GM19099 (cell line): ENCODE measurements around the gene TMC8.

Source experiments
- POLR2A ChIP-seq: IDR thresholded peaks from 3 replicates; pipeline ENCODE4 v1.6.1; 2011; ENCODE audit warnings: low read depth; ENCODE audit not compliant: insufficient read length; ENCODE audit errors: extremely low read depth

Gene TMC8

DNA sequence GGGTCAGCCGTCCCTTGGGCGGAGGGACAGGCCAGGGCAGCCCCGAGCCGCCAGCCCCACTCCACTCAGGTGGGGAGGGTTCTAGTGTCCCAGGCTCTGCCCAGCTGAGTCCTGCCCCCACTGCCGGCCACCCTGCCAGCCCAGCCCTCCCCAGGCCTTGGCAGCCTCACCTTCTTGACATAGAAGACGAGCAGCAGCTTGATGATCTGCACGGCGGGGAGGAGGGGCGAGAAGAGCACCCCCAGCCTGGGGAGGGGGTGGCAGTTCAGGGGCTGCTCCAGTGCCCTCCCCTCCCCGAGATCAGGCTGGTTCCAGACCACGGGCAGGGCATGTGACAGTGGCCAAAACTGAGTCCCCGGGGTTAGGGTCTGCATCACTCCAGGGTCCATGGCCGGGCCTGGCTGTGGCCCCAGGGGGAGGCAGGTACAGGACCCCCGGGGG lies 11.8 kb upstream of the TMC8 start:
- no peak for TF ChIP-seq POLR2A

DNA sequence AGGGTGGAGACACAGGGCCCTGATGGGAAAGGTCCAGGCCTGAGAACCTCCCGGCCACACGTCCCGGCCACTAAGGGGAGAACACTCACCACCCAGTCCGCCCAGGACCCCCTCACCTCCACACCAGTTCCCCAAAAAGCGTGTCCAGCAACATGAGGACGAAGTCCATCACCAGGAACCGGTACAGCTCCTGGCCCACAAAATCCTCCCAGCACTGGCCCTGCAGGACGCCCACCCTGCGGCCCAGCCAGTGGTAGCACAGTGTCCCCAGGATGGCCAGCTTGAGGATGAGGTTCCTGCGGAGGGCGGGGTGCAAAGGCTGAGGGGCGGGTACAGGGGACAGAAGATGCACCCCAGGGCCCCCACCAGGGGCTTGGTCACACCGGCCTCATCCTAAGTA lies 10.0 kb upstream of the TMC8 start:
- no peak for TF ChIP-seq POLR2A

DNA sequence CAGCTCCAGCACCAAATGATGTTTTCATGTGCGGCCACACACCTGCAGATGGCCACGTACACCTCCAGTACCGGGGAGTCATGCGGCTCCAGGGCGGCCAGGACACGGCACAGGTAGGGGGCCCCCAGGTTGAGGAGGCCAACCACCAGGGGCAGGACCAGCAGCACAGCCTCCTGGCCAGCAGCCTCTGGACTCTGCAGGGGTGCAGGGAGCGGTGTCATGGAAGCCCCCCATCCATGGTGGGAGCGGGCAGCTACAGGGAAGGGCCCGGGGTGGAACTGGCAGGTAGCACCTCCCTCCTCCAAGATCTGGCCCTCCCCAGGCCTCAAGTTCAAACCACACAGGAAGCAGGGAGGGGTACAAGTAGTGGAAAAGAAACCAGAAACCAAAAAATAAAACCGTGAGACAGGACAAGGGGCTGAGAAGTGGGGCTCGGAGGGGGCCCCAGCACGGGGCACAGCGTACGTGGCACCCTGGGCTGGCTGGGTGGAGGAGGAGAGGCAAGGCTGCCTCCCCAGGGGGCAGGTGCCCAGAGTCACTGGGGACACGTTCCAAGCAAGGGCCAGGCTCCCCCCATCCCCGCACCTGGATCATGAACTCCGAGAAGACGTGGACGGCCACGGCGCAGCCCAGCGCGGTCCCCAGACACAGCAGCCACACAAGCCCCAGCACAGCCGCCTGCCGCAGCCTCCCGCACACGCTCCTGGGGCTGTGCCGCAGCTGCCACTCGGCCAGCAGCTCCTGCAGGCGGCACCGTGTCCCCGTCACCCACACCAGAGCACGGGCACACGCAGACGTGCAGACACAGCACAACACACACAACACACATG lies 9.4 kb upstream of the TMC8 start:
- no peak for TF ChIP-seq POLR2A

DNA sequence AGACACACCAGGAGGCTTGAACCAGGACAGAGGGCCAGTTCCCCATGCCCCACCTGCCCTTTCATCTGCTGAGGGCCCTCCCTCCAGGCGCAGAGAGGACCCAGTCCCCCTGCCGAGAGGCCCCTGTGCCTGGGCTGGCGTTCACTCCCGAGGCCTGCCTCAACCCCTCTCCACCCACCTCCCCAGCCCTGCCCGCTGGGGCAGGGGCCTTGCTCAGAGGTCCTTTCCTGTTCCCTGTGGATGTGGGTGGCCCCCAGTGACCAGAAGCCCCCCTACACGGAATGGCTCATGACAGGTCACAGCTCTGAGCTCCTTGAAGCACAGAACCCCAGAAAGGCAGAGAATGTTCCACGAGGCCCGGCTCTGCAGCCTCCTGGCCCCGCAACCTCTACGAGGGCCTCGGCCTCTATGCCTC lies 8.8 kb upstream of the TMC8 start:
- TF ChIP-seq POLR2A, result no peak

DNA sequence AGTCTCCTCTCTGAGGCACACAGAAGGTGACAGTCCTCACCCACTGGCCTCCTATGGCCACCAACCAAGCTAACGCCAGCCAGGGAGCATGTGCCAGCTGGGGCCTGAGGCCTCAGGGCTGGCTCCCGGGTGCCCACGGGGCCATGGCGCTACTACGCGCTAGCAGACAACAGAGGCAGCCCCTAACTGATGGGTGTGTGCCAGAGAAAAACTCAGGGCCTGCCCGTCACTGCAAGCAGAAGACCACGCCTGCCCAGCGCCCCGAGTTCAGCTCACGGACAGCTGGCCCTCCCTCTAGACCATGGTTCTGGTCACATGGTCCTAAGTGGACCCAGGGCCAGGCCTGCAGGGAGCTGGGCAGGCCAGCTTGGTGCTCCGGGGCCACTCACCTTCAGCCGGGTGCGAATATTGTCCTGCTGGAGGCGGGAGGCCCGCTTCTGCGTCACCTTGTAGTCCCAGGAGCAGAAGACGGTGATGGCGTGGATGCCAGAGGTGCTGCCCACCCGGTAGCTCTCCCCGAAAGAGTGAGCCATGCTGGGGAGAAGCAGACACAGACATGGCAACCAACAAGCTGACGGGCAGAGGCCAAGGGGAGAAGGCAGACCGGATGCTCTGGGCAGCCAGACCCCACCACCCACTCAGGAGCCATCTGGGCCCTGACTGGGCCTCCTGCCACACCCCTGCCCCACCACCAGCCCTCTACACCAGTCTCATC lies 8.2 kb upstream of the TMC8 start:
- TF ChIP-seq POLR2A, result no peak

DNA sequence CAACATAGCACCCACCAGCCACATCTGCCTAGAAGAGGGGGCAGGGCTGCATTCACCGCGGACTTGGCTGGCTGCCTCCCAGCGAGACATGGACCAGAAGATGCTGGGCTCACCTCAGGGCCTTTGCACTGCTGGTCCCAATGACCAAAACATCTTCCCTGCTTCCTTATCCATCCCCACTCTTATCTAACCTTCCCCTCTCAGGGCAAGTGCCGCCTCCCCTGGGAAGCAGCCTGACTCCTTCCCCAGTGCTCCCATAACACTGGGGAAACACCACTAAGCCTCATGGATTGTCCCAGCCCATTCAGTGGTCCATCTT lies 7.7 kb upstream of the TMC8 start:
- no peak for TF ChIP-seq POLR2A

DNA sequence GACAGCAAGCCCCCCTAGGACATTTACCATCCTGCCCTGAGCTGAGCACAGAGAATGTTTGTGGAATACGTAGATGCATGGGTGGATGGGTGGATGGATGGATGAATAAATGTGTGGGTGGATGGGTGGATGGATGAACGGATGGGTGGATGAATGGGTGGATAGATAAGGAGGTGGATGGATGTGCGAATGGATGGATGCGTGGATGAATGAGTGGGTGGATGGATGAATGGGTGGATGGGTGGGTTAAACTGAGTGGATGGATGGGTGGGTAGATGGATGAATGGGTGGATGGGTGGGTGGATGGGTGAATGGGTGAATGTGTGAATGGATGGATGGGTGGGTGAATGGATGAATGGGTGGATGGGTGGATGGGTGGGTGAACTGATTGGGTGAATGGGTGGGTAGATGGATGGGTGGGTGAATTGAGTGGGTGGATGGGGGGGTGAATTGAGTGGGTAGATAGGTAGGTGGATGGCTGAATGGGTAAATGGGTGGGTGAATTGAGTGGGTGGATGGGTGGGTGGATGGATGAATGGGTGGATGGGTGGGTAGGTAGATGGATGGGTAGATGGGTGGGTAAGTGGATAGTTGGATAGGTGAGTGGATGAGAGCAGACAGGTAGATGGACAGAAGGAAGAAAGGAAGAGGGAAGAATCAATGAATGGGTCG lies 7.2 kb upstream of the TMC8 start:
- no peak for TF ChIP-seq POLR2A

DNA sequence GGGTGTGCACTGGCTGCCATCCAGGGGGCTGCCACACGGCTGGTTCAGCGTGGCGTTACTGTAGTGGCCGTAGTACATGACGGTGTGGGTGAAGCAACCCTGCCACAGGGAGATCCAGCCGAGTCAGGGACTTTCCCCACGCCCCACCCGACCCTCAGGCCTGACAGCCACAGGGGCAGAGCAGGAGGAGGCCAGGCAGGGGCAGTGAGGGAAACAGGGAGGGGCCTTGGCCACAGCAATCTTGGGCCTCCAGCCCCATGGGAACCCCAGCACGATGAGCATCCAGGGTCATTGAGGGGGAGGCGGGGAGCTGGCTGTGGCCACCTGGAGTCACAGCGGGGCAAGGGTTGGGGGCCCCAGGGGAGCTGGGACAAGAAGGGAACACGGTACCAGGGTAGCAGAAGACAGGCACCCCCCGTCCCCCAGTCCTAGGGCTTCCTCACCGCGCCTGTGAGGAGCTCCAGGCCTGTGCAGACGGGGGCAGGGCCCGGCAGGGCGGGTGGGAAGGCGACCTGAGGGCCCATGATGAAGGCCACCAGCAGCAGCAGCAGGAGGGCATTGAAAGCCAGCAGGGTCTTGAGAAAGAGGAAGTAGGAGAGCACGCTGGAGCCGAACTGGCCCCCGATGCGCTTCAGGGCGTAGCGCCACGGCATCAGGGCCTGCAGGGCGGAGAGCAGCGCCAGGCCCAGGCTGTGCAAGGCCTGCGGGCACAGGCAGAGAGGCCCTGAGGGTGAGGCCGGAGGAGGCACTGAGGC lies 6.3 kb upstream of the TMC8 start:
- TF ChIP-seq POLR2A, result peak; percentile 38

DNA sequence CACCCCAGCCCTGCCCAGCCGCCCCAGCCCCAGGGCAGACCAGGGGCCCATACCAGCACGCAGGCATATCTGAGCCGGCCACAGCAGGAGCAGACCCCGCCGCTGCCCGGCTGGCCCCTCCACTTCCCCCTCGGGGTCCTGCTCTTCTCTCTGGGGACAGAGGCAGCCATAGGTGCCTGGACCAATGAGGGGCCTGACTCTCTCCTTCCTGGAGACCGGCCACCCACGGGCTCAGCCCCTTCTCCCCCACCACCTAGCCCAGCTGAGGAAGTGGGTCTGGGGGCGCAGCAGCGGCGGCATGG lies 5.8 kb upstream of the TMC8 start:
- no peak for TF ChIP-seq POLR2A

DNA sequence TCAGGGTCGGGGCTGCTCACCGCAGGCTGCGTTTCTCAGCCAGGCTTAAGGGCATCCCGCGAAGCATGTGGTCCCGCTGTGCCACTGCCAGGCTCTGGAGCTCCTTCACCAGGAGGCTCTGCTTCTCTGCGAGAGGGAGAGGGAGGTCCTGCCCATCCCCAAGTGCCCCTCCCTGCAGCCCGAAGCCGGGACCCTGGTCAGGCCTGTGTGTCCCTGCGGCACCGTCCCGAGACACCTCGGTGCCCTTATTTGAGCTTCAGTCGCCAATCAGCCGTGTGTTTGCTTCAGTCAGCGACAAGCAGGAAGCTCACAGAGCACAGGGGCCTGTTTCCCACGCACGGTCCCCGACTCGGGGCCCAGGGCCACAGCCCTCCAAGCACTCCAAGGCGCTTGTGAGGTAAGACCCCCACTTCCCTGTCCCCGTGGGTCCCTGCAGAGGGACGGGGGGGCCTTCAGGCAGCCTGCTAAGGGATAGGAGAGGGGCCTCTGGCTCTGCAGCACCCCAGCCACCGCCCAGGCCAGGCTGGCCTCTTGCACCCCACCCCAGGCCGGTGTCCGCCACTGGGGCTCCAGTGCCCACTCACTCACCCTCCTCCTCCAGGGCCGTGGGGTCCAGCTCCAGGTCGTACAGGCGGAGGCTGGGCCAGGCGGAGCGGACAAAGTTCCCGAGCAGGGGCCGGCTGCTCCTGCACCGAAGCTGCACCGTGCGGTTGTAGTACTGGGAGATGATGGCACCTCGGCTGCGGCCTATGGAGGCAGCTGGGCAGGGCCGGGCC lies 5.2 kb upstream of the TMC8 start:
- TF ChIP-seq POLR2A, result peak; percentile 37

DNA sequence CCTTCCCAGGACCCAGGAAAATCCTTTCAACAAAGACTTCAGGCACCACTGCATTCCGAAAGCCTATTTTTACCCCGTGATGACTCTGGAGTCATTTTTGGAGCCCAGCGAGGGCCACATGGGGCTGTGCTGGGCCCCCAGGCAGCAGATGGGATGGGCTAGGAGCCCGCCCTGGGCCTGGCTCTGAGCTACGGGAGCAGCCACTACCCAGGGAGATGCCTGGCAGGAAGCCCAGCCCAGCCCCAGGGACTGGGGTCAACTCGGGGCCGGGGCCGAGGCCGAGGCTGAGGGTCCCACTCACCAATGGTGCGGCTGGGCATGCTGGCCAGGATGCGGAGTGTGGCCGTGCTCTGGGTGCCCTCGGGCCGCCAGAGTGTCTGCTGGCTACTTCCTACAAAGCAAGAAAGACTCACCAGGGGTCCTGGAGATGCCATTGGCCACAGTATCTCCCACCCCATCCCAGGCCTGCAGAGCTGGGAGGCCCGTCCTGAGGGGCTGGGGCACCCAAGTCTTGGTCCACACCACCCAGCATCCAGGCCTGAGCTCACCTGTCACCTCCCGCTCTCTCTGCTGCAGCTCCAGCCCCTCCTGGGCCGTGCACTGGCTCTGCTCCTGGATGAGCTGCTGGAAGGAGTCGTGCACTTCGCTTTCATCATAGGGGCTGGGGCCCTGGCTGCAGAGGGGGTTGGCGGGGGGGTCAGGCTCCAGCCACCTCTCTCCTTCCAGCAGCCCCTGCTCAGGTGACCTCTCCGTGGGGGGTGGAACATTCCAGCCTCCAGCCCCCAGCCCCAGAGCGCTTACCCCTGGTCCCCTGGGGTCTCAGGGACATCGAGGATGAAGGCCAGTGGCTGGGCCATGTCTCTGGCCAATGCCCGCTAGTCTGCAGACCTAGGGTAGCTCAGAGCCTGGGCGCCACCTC lies 4.3 kb upstream of the TMC8 start:
- TF ChIP-seq POLR2A, result peak; percentile 2

DNA sequence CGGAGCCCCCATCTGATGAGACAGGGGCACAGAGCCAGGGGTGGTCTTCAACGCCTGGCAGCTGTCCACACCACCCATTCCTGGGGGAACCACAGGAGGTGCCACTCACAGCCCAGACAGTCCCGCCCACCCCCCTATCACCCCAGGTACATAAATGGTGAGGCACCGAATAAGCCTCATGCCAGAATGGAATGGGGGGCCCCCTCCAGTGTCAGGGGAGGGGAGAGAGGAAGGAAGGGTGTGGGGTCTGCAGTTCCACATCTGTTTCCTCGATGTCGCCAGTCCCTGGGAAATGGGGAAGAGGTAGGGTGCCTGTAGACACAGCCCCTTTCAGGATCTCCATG lies 3.7 kb upstream of the TMC8 start:
- TF ChIP-seq POLR2A, result no peak

DNA sequence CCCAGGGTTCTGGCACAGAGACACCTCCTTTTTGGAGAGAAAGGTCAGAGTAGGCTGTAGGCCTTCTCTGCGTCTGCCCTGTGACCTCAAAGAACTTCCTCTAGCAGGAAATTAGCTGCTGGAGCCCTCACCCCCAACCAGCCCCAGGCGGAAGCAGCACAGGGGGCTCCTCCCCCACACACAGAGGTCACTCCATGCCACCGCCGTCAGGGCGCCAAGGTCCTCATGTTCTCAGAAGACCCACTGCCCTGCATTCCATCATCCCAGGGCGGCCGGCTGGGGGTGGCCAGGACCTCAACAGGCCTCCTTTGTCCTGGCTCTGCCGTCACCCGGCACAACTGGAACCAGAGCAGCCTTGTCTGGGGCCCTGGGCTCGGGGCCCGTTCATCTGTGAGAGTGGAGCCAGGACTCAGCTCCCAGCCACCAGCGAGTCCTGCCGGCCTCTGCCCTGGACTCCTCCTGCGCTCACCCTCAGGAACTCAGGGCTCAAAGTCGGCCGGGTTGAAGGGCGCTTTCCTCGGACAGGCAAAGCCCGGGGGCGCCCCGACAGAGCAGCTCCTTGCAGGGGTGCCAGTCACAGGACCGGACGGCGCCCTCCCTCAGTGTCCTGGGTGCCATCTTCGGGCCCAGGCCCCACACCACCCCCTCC lies 3.2 kb upstream of the TMC8 start:
- peak; percentile 81 for TF ChIP-seq POLR2A

DNA sequence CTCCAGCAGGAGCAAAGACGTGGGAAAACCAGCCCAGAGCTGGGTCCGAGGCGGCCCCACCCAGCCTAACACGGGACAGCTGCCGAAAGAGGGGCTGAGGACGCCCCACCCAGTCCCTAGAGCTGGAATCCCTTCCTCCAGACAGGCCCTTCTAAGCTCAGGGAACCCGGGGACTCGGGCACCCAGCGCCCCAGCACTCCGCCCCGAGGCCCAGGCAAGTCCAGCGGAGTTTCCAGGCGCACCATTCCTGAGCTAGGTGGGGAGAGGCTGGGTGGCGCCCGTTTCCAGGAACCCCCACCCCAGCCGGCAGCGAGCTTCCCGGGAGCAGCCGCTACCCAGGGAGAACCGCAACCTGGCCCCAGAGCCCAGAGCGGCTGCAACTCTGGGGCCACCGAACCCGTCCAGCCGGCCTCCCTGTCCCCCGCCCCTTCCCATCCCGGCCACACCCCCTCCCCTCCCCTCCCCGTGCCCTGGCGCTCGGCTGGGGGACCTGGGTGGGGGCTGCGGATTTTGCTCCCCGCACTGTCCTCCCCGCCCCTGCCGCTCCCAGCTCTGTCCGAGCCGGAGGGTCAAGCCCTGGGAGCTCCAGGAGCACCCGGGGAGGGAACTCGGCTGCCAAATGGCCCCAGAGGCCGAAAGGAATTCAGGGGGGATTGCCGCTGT lies 2.6 kb upstream of the TMC8 start:
- TF ChIP-seq POLR2A, result no peak
